ENCODE data around the gene PRKCH. TPM values are rescaled to one million over a fixed set of nuclear protein-coding genes. Genes with fewer than 3 reads are reported as not detected.

PRKCH gene
- total RNA-seq, 1 donor from 2014 or later: 9.0 TPM

DNA sequence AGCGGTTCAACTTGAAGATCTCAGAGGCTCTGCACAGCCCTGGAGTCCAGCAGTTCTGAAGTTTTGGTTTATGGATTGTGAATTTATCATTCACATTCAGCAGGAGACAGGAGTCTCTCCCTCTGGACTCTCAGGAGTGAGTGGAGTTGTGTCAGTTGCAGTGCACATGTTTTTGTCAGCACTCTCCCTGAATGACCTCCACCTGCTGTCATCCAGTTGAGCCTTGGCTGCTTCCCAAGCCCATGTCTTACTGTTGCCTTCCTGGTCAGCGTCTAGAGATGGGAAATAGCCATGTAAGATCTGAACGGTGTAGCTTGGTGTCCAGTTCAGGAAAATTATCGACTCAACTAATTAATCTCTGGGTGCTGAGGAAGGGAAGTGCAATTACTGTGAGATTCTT is 133.2 kb downstream of the PRKCH start:
- Mint-ChIP-seq H3K4me3 (no peak overlapping the region), H3K27me3 (ENCODE audit: low read depth) (no peaks in the 10 kb centered on the region), H3K27ac (no peak overlapping the region), H3K36me3 (peaks cover 3% of the 10 kb centered on the region), H3K9me3 (no peaks in the 10 kb centered on the region), H3K4me1 (peaks cover 5% of the 10 kb centered on the region)
- no peak for DNase-seq (ENCODE audit: low spot score in 2 of 2, unreplicated experiment in 2 of 2)
- TF ChIP-seq, protein P1, sequence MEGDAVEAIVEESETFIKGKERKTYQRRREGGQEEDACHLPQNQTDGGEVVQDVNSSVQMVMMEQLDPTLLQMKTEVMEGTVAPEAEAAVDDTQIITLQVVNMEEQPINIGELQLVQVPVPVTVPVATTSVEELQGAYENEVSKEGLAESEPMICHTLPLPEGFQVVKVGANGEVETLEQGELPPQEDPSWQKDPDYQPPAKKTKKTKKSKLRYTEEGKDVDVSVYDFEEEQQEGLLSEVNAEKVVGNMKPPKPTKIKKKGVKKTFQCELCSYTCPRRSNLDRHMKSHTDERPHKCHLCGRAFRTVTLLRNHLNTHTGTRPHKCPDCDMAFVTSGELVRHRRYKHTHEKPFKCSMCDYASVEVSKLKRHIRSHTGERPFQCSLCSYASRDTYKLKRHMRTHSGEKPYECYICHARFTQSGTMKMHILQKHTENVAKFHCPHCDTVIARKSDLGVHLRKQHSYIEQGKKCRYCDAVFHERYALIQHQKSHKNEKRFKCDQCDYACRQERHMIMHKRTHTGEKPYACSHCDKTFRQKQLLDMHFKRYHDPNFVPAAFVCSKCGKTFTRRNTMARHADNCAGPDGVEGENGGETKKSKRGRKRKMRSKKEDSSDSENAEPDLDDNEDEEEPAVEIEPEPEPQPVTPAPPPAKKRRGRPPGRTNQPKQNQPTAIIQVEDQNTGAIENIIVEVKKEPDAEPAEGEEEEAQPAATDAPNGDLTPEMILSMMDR (IDR thresholded peaks at IDR 0.05; ENCODE audit: unreplicated experiment): no peak

DNA sequence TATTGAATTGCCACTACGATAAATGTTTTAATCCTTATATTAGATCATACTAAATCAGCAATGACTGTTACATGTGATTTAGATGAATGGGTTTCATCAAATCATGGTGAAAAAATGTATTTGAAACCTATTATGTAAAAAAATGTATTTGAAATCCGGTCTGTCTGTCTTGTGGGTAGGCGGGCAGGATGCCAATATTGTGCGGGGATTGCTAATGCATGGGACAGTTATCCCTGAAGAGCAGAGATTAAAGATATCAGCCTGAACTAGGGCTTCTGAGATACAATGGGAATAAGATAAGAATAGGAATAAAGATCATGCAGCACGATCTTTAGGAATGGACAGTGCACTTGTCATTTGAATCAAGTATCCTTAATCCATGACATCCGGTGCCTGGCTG is 134.0 kb downstream of the PRKCH start:
- no peaks in the 10 kb centered on the region for H3K27me3 Mint-ChIP-seq (ENCODE audit: low read depth)
- H3K4me1 Mint-ChIP-seq: peaks cover 5% of the 10 kb centered on the region
- TF ChIP-seq, protein P1 (IDR thresholded peaks at IDR 0.05; ENCODE audit: unreplicated experiment): no peak
- H3K9me3 Mint-ChIP-seq: peaks cover 3% of the 10 kb centered on the region
- no peak for DNase-seq (ENCODE audit: low spot score in 2 of 2, unreplicated experiment in 2 of 2)
- peaks cover 5% of the 10 kb centered on the region for H3K36me3 Mint-ChIP-seq
- H3K4me3 Mint-ChIP-seq: no peak overlapping the region
- H3K27ac Mint-ChIP-seq: no peak overlapping the region

DNA sequence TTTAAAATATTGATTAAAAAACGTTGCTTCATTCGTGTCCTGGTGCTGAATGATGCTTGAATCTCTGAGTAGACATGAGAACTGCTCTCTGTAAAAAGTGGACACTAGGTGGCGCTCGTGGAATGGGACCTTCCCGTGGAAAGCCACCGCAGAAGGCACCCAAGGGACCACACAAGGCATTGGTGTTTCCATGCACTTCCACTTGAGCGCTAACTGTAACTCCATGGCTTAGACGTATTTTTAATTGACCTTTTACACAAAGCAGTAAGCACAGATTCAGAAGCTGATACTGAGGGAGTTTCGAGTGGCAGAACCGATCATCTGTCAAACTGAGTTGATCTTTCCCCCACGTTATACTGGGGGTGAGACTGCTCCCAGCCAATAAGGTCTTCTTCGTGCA is 135.3 kb downstream of the PRKCH start:
- peak; percentile 65 to 80 for DNase-seq (ENCODE audit: low spot score in 2 of 2, unreplicated experiment in 2 of 2)
- H3K4me3 Mint-ChIP-seq: no peak overlapping the region
- H3K27me3 Mint-ChIP-seq (ENCODE audit: low read depth): no peaks in the 10 kb centered on the region
- H3K9me3 Mint-ChIP-seq: peaks cover 3% of the 10 kb centered on the region
- peaks cover 15% of the 10 kb centered on the region for H3K4me1 Mint-ChIP-seq
- TF ChIP-seq, protein P1 (IDR thresholded peaks at IDR 0.05; ENCODE audit: unreplicated experiment): peak; percentile 90
- H3K27ac Mint-ChIP-seq: no peak overlapping the region
- H3K36me3 Mint-ChIP-seq: peaks cover 5% of the 10 kb centered on the region

DNA sequence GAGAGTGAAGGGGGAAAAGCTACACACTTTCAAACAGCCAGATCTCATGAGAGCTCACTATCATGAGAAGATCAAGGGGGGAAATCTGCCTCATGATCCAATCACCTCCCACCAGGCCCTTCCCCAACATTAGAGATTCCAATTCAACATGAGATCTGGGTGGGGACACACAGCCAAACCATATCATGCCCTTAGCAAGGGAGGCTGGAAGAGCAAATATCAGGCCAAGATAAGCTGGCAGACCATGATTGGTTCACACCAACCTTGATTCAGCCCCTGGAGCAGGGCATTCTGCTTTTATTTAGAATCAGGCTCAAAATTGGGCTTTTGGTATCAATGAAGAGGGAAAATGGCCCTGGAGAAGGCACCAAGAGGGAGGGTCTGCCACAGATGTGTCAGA is 137.4 kb downstream of the PRKCH start:
- Mint-ChIP-seq H3K9me3 (peaks cover 3% of the 10 kb centered on the region), H3K27ac (no peak overlapping the region), H3K36me3 (peaks cover 5% of the 10 kb centered on the region), H3K27me3 (ENCODE audit: low read depth) (no peaks in the 10 kb centered on the region), H3K4me3 (no peak overlapping the region), H3K4me1 (peaks cover 27% of the 10 kb centered on the region)
- TF ChIP-seq, protein P1 (IDR thresholded peaks at IDR 0.05; ENCODE audit: unreplicated experiment): no peak
- DNase-seq (ENCODE audit: low spot score in 2 of 2, unreplicated experiment in 2 of 2): no peak

DNA sequence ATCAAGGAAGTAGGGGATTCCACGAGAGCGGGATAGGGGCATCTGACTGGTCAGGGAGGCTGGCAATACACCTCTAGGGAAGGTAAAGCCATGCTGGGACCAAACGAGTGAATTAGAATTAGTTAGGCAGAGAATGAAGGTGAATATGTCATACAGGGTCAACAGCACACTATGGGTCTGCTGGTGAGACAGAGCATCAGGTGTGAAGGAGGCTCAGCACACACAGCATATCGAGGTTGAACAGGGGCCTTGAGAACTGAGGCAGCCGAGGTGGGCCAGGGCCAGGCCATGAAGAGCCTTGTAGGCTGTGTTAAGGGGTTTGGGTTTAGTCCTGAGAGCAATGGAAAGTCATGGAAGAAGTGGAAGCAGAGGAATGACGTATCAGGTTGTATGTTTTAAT is 137.8 kb downstream of the PRKCH start:
- Mint-ChIP-seq H3K27me3 (ENCODE audit: low read depth) (no peaks in the 10 kb centered on the region), H3K36me3 (peaks cover 5% of the 10 kb centered on the region), H3K9me3 (peaks cover 3% of the 10 kb centered on the region), H3K4me3 (no peak overlapping the region), H3K4me1 (peaks cover 27% of the 10 kb centered on the region), H3K27ac (no peak overlapping the region)
- TF ChIP-seq, protein P1 (IDR thresholded peaks at IDR 0.05; ENCODE audit: unreplicated experiment): no peak
- no peak for DNase-seq (ENCODE audit: low spot score in 2 of 2, unreplicated experiment in 2 of 2)

DNA sequence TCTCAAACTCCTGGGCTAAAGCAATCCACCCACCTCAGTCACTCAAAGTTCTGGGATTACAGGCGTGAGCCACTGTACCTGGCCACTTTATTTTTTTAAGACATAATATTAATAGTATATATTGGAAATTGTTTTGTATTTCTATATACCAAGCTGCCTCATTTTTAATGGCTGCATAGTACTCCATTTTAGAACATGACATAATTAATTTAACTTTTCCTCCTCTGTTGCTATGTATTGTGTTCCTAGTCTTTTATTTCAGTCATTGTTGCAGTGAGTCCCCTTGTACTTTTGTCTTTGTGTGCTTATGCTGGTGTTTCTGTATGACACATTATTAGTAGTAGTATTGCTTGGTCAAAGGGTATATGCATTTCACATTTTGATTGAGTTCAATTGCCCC is 138.7 kb downstream of the PRKCH start:
- DNase-seq (ENCODE audit: low spot score in 2 of 2, unreplicated experiment in 2 of 2): no peak
- H3K4me1 Mint-ChIP-seq: peaks cover 27% of the 10 kb centered on the region
- H3K36me3 Mint-ChIP-seq: peaks cover 9% of the 10 kb centered on the region
- no peaks in the 10 kb centered on the region for H3K27me3 Mint-ChIP-seq (ENCODE audit: low read depth)
- H3K9me3 Mint-ChIP-seq: peaks cover 5% of the 10 kb centered on the region
- H3K4me3 Mint-ChIP-seq: no peak overlapping the region
- TF ChIP-seq, protein P1 (IDR thresholded peaks at IDR 0.05; ENCODE audit: unreplicated experiment): no peak
- H3K27ac Mint-ChIP-seq: no peak overlapping the region
